ENCODE data around the gene P2RX4. TPM values are rescaled to one million over a fixed set of nuclear protein-coding genes. Genes with fewer than 3 reads are reported as not detected.
A peak's percentile ranks its signal among the peaks of the same experiment; 100 is the strongest.

P2RX4 gene
- total and polyA plus RNA-seq, 9 of the 15 experiments (the other 6 are each of a cell fraction or from before 2014, with no cell fraction given): 6.6 to 21.5 (median 11.7) TPM

DNA sequence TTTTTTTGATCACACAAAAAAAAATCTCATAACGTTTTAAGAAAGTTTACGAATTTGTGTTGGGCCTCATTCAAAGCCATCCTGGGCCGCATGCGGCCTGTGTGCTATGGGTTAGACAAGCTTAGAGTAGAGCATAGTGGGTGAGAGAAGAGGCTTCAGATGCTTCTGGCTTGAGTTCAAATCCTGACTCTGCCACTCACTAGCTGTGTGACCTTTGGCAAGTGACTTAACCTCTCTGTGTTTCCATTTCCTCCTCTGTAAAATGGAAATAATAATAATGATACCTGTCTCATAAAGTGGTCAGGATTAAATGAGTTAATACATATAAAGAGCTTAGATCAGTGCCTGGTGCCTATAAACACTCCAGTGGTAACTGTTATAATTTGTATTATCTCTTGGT, 6.2 kb downstream of the P2RX4 start:
- no peaks in the 10 kb centered on the region for H3K9me3 ChIP-seq (replicated peaks; ENCODE audit: control insufficient read depth, insufficient read depth, low read depth, low read length)
- DNase-seq (ENCODE audit: extremely low read depth in 1 of 4, low spot score in 3 of 4): no peak
- peaks cover 6% of the 10 kb centered on the region for H3K9me1 ChIP-seq (ENCODE audit: control insufficient read depth, insufficient read depth, low read length)
- no peak overlapping the region for H3K9ac ChIP-seq (ENCODE audit: insufficient read depth in 1 of 2, low read depth in 2 of 2, low read length in 2 of 2)
- FAIRE-seq: no peak
- intact Hi-C loops (cut with micrococcal nuclease): loop anchor here (10.0 kb wide), 1 partner anchor 211 kb away; no protein-coding TSS in a partner anchor
- H4K20me1 ChIP-seq (replicated peaks; ENCODE audit: control insufficient read depth, insufficient read depth, low read length): no peaks in the 10 kb centered on the region
- peaks cover 10% of the 10 kb centered on the region; the same call in 1 of the 3 replicates for H3K36me3 ChIP-seq (ENCODE audit: control insufficient read depth, insufficient read depth, low read length)
- peaks cover 3 to 7% of the 10 kb centered on the region in 2 experiments; a peak in 4 of 5 replicates for H3K4me1 ChIP-seq (replicated peaks in 1 of 2; ENCODE audit: control insufficient read depth in 2 of 2, insufficient read depth in 2 of 2, low read length in 2 of 2)
- H3K79me2 ChIP-seq (ENCODE audit: control insufficient read depth, insufficient read depth, low read length): peaks cover 3% of the 10 kb centered on the region; the same call in 1 of the 3 replicates
- H3K27ac ChIP-seq (ENCODE audit: extremely low read depth, low read depth, low read length): no peak overlapping the region
- H3K27me3 ChIP-seq (ENCODE audit: control insufficient read depth in 2 of 2, insufficient read depth in 2 of 2, low read length in 2 of 2): no peaks in the 10 kb centered on the region
- CTCF ChIA-PET (ENCODE audit: low intra/inter-chr PET ratio): no interaction called here
- H2AFZ ChIP-seq (ENCODE audit: low read depth, low read length): no peak overlapping the region
- in situ Hi-C loops (cut with MboI): no loop called here
- WGBS (ENCODE audit: insufficient coverage, low coverage, missing lambda C conversion rate): 92% methylated on average over 4 of the region's 4 CpGs
- TF ChIP-seq HOXB6 (CRISPR knock-in tag; IDR thresholded peaks at IDR 0.05; ENCODE audit: borderline replicate concordance) (no peak), ADNP (tag; IDR thresholded peaks at IDR 0.05) (peak; percentile 42; the same call in 1 of the 2 replicates), RCOR1 (IDR thresholded peaks at IDR 0.05; ENCODE audit: borderline replicate concordance in 1 of 2, low read depth in 2 of 2, low read length in 2 of 2) (0 out of 4 replicates have a peak, but pooled peaks of 1 of the 2 experiments have one; percentile 45), ZNF584 (CRISPR knock-in tag; IDR thresholded peaks at IDR 0.05; ENCODE audit: low read depth) (no peak), ZFP36 (IDR thresholded peaks at IDR 0.05; ENCODE audit: low read depth, low read length, partially characterized antibody) (peak; percentile 80), HDAC2 (IDR thresholded peaks at IDR 0.05) (peak; percentile 34; the same call in 1 of the 2 replicates), RBM25 (IDR thresholded peaks at IDR 0.05; ENCODE audit: low read depth, low read length, severe bottlenecking) (peak; percentile 79), BCOR (IDR thresholded peaks at IDR 0.05) (peak; percentile 88), LEF1 (IDR thresholded peaks at IDR 0.05) (no peak), KDM1A (IDR thresholded peaks at IDR 0.05) (peak; percentile 53 to 70; a peak in 3 of 4 replicates), ZNF785 (CRISPR knock-in tag; IDR thresholded peaks at IDR 0.05) (no peak)
- TF ChIP-seq, protein P1, sequence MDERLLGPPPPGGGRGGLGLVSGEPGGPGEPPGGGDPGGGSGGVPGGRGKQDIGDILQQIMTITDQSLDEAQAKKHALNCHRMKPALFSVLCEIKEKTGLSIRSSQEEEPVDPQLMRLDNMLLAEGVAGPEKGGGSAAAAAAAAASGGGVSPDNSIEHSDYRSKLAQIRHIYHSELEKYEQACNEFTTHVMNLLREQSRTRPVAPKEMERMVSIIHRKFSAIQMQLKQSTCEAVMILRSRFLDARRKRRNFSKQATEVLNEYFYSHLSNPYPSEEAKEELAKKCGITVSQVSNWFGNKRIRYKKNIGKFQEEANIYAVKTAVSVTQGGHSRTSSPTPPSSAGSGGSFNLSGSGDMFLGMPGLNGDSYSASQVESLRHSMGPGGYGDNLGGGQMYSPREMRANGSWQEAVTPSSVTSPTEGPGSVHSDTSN (CRISPR knock-in tag; IDR thresholded peaks at IDR 0.05; ENCODE audit: low read depth): no peak
- TF ChIP-seq, protein P1 (tag; conservative IDR thresholded peaks at IDR 0.05; ENCODE audit: low read depth): no peak
- TF ChIP-seq, protein P2, sequence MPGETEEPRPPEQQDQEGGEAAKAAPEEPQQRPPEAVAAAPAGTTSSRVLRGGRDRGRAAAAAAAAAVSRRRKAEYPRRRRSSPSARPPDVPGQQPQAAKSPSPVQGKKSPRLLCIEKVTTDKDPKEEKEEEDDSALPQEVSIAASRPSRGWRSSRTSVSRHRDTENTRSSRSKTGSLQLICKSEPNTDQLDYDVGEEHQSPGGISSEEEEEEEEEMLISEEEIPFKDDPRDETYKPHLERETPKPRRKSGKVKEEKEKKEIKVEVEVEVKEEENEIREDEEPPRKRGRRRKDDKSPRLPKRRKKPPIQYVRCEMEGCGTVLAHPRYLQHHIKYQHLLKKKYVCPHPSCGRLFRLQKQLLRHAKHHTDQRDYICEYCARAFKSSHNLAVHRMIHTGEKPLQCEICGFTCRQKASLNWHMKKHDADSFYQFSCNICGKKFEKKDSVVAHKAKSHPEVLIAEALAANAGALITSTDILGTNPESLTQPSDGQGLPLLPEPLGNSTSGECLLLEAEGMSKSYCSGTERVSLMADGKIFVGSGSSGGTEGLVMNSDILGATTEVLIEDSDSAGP (CRISPR knock-in tag; IDR thresholded peaks at IDR 0.05): no peak
- no TSS peak for BruUV-seq (replicated peaks)
- no peak overlapping the region for H3K4me3 ChIP-seq
- ATAC-seq: no peak
- POLR2A ChIA-PET: interaction anchor here (0.6 to 1.3 kb wide), 4 partner anchors 8 to 341 kb away, joined by 3 to 4 read pairs (median 4); no protein-coding TSS in a partner anchor
- H3K4me2 ChIP-seq (ENCODE audit: insufficient read depth, low read length): no peak overlapping the region
